IMR-90 (cell line): ENCODE data around the gene FKBP4. TPM values are rescaled to one million over a fixed set of nuclear protein-coding genes. Genes with fewer than 3 reads are reported as not detected.

Experiments used
- ATAC-seq: fragments of 200-7000 bp; cut with Tn5 transposase; 2 replicates; pipeline ENCODE4 v1.9.1; 2020; ENCODE audit warnings: low read depth, mild to moderate bottlenecking, moderate library complexity
- BruUV-seq: library from RNA; stranded (reverse); fragments of 400-500 nt; replicated peaks from 2 replicates; lab custom pipeline; 2021; lab: Mats Ljungman, UMichigan
- CTCF ChIA-PET: fragments of 300-600 bp; formaldehyde crosslinking; extraction: SDS; loops from one replicate; lab custom pipeline; 2021; ENCODE audit warnings: antibody characterized with exemption; lab: Yijun Ruan, JAX
- POLR2A ChIA-PET: fragments of 300-600 bp; sonication (Branson Sonifier 250); formaldehyde crosslinking; loops from one replicate; lab custom pipeline; 2022; ENCODE audit warnings: antibody characterized with exemption; ENCODE audit not compliant: unreplicated experiment; lab: Charles Lee
- DNase-seq: peaks from one replicate; pipeline ENCODE4 v3.0.0; 2013
- H2AFZ ChIP-seq: replicated peaks from 2 replicates; pipeline ENCODE3; 2013; ENCODE audit warnings: low read length, mild to moderate bottlenecking; ENCODE audit not compliant: poor library complexity
- H2AK5ac ChIP-seq: 2 replicates; pipeline ENCODE4 v1.6.1; 2013; ENCODE audit warnings: low read depth, low read length, inconsistent platforms
- H2AK9ac ChIP-seq: replicated peaks from 2 replicates; pipeline ENCODE3; 2013; ENCODE audit warnings: mild to moderate bottlenecking, low read depth, low read length, moderate library complexity; ENCODE audit not compliant: poor library complexity
- H2BK120ac ChIP-seq: 2 replicates; pipeline ENCODE4 v1.6.1; 2013; ENCODE audit warnings: low read depth, low read length, inconsistent platforms
- H2BK15ac ChIP-seq: 3 replicates; pipeline ENCODE4 v1.6.1; 2013; ENCODE audit warnings: low read depth, low read length, inconsistent platforms
- H2BK20ac ChIP-seq: 2 replicates; pipeline ENCODE4 v1.6.1; 2013; ENCODE audit warnings: low read depth, mild to moderate bottlenecking, inconsistent platforms, low read length, moderate library complexity
- H2BK5ac ChIP-seq: 2 replicates; pipeline ENCODE4 v1.6.1; 2013; ENCODE audit warnings: mild to moderate bottlenecking, low read depth, low read length, inconsistent platforms; ENCODE audit not compliant: poor library complexity, severe bottlenecking
- H3K14ac ChIP-seq: replicated peaks from 2 replicates; pipeline ENCODE4 v1.6.1; 2013; ENCODE audit warnings: low read depth, low read length, inconsistent platforms
- H3K18ac ChIP-seq: 2 replicates; pipeline ENCODE4 v1.6.1; 2013; ENCODE audit warnings: low read depth, low read length, control low read depth
- H3K23ac ChIP-seq: 2 replicates; pipeline ENCODE4 v1.6.1; 2013; ENCODE audit warnings: low read depth, low read length, inconsistent platforms
- H3K27ac ChIP-seq: 2 replicates; pipeline ENCODE4 v1.5.1; 2013; ENCODE audit warnings: mild to moderate bottlenecking, control low read depth, low read length; ENCODE audit not compliant: insufficient read depth
- H3K27me3 ChIP-seq: 2 replicates; pipeline ENCODE4 v1.6.1; 2013; ENCODE audit warnings: low read length; ENCODE audit not compliant: control insufficient read depth, insufficient read depth
- H3K36me3 ChIP-seq: 2 replicates; pipeline ENCODE4 v1.6.1; 2013; ENCODE audit warnings: low read length, mixed read lengths; ENCODE audit not compliant: control insufficient read depth, insufficient read depth
- H3K4ac ChIP-seq: 2 replicates; pipeline ENCODE4 v1.6.1; 2013; ENCODE audit warnings: low read depth, low read length, inconsistent platforms
- H3K4me1 ChIP-seq: 2 replicates; pipeline ENCODE4 v1.6.1; 2013; ENCODE audit warnings: low read length, mixed read lengths; ENCODE audit not compliant: control insufficient read depth, insufficient read depth
- H3K4me2 ChIP-seq: 2 replicates; pipeline ENCODE4 v1.6.1; 2013; ENCODE audit warnings: low read depth, mild to moderate bottlenecking, control low read depth, low read length, moderate library complexity
- H3K4me3 ChIP-seq: 2 replicates; pipeline ENCODE4 v1.5.1; 2013; ENCODE audit warnings: low read depth, mild to moderate bottlenecking, control low read depth, low read length, moderate library complexity; ENCODE audit not compliant: insufficient read depth
- H3K56ac ChIP-seq: 2 replicates; pipeline ENCODE4 v1.6.1; 2013; ENCODE audit warnings: low read length, inconsistent platforms; ENCODE audit not compliant: insufficient read depth; ENCODE audit errors: extremely low read depth
- H3K79me1 ChIP-seq, 2 experiments: 2 replicates each; pipeline ENCODE4 v1.6.1; 2013; ENCODE audit warnings: low read length in 2 of 2, inconsistent platforms in 1 of 2, low read depth in 1 of 2
- H3K9ac ChIP-seq: 2 replicates; pipeline ENCODE4 v1.6.1; 2013; ENCODE audit warnings: low read depth, low read length, control low read depth
- H3K9me1 ChIP-seq: 2 replicates; pipeline ENCODE4 v1.6.1; 2013; ENCODE audit warnings: low read length, inconsistent platforms; ENCODE audit not compliant: insufficient read depth
- H3K9me3 ChIP-seq: 2 replicates; pipeline ENCODE4 v1.6.1; 2013; ENCODE audit warnings: low read length; ENCODE audit not compliant: control insufficient read depth, insufficient read depth
- H4K20me1 ChIP-seq: 2 replicates; pipeline ENCODE4 v1.6.1; 2013; ENCODE audit warnings: low read length, inconsistent platforms; ENCODE audit not compliant: insufficient read depth
- H4K5ac ChIP-seq: 2 replicates; pipeline ENCODE4 v1.6.1; 2013; ENCODE audit warnings: mild to moderate bottlenecking, low read depth, low read length, control low read depth
- H4K8ac ChIP-seq, 2 experiments: 2 replicates each; pipeline ENCODE4 v1.6.1; 2013; ENCODE audit warnings: low read depth in 2 of 2, low read length in 2 of 2, control low read depth in 1 of 2, inconsistent platforms in 1 of 2
- H4K91ac ChIP-seq: 2 replicates; pipeline ENCODE4 v1.6.1; 2013; ENCODE audit warnings: low read depth, low read length, inconsistent platforms; ENCODE audit not compliant: insufficient read depth
- BHLHE40 ChIP-seq: fragments of 150-350 bp; IDR thresholded peaks from 2 replicates; pipeline ENCODE4 v1.6.1; 2016; ENCODE audit warnings: mild to moderate bottlenecking, low read depth, low read length
- CEBPB ChIP-seq: IDR thresholded peaks from 2 replicates; pipeline ENCODE4 v1.6.1; 2012; ENCODE audit warnings: low read depth, low read length, improper control_type of control experiment
- NFE2L2 ChIP-seq: fragments of 150-350 bp; IDR thresholded peaks from 2 replicates; pipeline ENCODE4 v1.6.1; 2016; ENCODE audit warnings: low read depth, mild to moderate bottlenecking, low read length
- WGBS, 2 experiments: methylation state at CpG; one replicate each; pipeline versions ENCODE4 v1.1.5 to v1.1.7; 2013; ENCODE audit warnings: missing lambda C conversion rate in 2 of 2; ENCODE audit not compliant: insufficient read length in 1 of 2; ENCODE audit errors: extremely low coverage in 2 of 2; 5-methylcytosine and 5-hydroxymethylcytosine counted together
- dilution Hi-C: fragments of 300-500 bp; cut with HindIII; formaldehyde crosslinking; loops from one replicate; pipeline ENCODE4 v1.14.3; 2018; ENCODE audit warnings: low sequenced_read_pairs; ENCODE audit not compliant: unreplicated experiment
- in situ Hi-C: fragments of 300-500 bp; cut with MboI; formaldehyde crosslinking; loops from 3 replicates; pipeline ENCODE4 v1.14.3; 2019; ENCODE audit warnings: low sequenced_read_pairs, inconsistent platforms, mixed read lengths
- intact Hi-C: fragments of 100-400 bp; cut with micrococcal nuclease; formaldehyde crosslinking; loops from 2 replicates; pipeline ENCODE4 v1.10.0; 2022
- polyA plus RNA-seq, 3 experiments: library from polyadenylated mRNA; depleted of rRNA; stranded (reverse); fragments of >200 nt; gene quantifications; 2 replicates each; pipeline ENCODE4 v1.2.3, GENCODE V29; 2012; ENCODE audit warnings: low replicate concordance in 1 of 3
- total RNA-seq: library from RNA; depleted of rRNA; stranded (reverse); fragments of >200 nt; gene quantifications from 2 replicates; pipeline ENCODE4 v1.2.3, GENCODE V29; 2012

Gene FKBP4
- total and polyA plus RNA-seq, 2 of the 4 experiments (the other 2 are of a cell fraction) = 35.7 to 36.0 TPM

DNA sequence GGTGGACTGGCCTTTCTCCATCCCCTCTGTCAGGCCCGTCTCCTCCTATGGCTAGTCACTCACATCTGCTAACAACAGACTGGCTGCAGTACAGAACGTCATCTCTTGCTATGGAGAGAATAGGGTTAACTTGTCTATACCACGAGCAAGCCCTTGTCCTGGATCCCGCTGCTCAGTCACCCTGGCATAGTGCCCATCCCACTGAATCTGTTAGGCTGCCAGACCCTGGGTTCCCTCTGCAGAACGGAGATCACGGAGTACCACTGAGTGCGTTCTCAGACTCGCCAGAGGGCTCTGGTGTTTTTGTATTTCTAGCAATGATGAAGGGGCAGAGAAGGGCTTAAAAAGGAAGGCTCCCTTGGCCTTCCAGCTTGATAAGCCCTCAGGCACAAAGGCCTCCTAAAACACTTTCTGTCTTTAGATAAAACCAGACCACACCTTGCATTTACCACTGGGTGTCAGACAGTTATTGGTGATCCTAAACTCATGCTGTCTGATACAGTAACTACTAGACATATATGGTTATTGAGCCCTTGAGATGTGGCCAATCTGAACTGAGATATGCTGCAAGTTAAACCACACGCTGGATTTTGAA is 46.4 kb downstream of the FKBP4 start:
- no peak overlapping the region for H2AK5ac ChIP-seq
- peaks cover 9% of the 10 kb centered on the region for H3K4me1 ChIP-seq
- BruUV-seq = no TSS peak
- no peak overlapping the region for H3K56ac ChIP-seq
- no peak overlapping the region for H4K91ac ChIP-seq
- peaks cover 10% of the 10 kb centered on the region for H3K9me1 ChIP-seq
- no peak overlapping the region for H3K9ac ChIP-seq
- no peaks in the 10 kb centered on the region for H3K27me3 ChIP-seq
- H3K23ac ChIP-seq = no peak overlapping the region
- no peak overlapping the region for H3K4ac ChIP-seq
- intact Hi-C loops (no loop called here), dilution Hi-C loops (no loop called here), in situ Hi-C loops (no loop called here)
- no peak overlapping the region for H4K5ac ChIP-seq
- no peak for TF ChIP-seq BHLHE40
- TF ChIP-seq NFE2L2 = no peak
- no peak for TF ChIP-seq CEBPB
- H3K9me3 ChIP-seq = no peaks in the 10 kb centered on the region
- ChIA-PET POLR2A (no interaction called here), CTCF (no interaction called here)
- H3K4me2 ChIP-seq = no peak overlapping the region
- no peaks in the 10 kb centered on the region; the same call in 1 of the 2 replicates for H3K36me3 ChIP-seq
- H2BK15ac ChIP-seq = no peak overlapping the region
- H3K79me1 ChIP-seq = no peaks in the 10 kb centered on the region
- no peak overlapping the region for H3K4me3 ChIP-seq
- no peak overlapping the region for H4K8ac ChIP-seq
- no peak overlapping the region for H3K27ac ChIP-seq
- no peak for ATAC-seq
- H2BK20ac ChIP-seq = no peak overlapping the region
- no peaks in the 10 kb centered on the region for H4K20me1 ChIP-seq
- H2BK120ac ChIP-seq = no peak overlapping the region
- H2AK9ac ChIP-seq = no peak overlapping the region
- H2AFZ ChIP-seq = no peak overlapping the region
- no peak overlapping the region for H2BK5ac ChIP-seq
- H3K14ac ChIP-seq = no peak overlapping the region
- DNase-seq = no peak
- 67% methylated on average over 3 of the region's 9 CpGs; no CpG with 5 or more reads in 1 of the 2 experiments for WGBS, 2 experiments
- no peak overlapping the region for H3K18ac ChIP-seq
